RWPE1 (cell line): ENCODE data around the gene DPF3.
A peak's percentile ranks its signal among the peaks of the same experiment; 100 is the strongest.

Experiments
- CTCF ChIA-PET: fragments of 350-600 bp; sonication (Branson Sonifier 250); formaldehyde crosslinking; extraction: SDS; loops from one replicate; lab custom pipeline; 2021; lab: Yijun Ruan, JAX
- POLR2A ChIA-PET: fragments of 400-600 bp; formaldehyde crosslinking; extraction: SDS; loops from one replicate; lab custom pipeline; 2020; ENCODE audit warnings: antibody characterized with exemption; ENCODE audit not compliant: low non-redundant PET; lab: Yijun Ruan, JAX
- DNase-seq: peaks from one replicate; pipeline ENCODE4 v3.0.0; 2012; ENCODE audit warnings: low spot score
- H3K27ac ChIP-seq: fragments of 450-650 bp; 2 replicates; pipeline ENCODE4 v1.5.1; 2017
- TF ChIP-seq, protein P1 (sequence below): fragments of 450-650 bp; conservative IDR thresholded peaks from 2 replicates; pipeline ENCODE4 v1.5.1; 2017; ENCODE audit warnings: low read depth, mild to moderate bottlenecking

DPF3 gene

GRCh38 chr14:72589652-72590051 is 304.2 kb downstream of the DPF3 start:
- no peak overlapping the region for H3K27ac ChIP-seq
- ChIA-PET POLR2A (no interaction called here), CTCF (interaction anchor here (0.6 kb wide), 1 partner anchor 368 kb away, joined by 3 read pairs; no protein-coding TSS in a partner anchor)
- DNase-seq = no peak
- TF ChIP-seq, protein P1, sequence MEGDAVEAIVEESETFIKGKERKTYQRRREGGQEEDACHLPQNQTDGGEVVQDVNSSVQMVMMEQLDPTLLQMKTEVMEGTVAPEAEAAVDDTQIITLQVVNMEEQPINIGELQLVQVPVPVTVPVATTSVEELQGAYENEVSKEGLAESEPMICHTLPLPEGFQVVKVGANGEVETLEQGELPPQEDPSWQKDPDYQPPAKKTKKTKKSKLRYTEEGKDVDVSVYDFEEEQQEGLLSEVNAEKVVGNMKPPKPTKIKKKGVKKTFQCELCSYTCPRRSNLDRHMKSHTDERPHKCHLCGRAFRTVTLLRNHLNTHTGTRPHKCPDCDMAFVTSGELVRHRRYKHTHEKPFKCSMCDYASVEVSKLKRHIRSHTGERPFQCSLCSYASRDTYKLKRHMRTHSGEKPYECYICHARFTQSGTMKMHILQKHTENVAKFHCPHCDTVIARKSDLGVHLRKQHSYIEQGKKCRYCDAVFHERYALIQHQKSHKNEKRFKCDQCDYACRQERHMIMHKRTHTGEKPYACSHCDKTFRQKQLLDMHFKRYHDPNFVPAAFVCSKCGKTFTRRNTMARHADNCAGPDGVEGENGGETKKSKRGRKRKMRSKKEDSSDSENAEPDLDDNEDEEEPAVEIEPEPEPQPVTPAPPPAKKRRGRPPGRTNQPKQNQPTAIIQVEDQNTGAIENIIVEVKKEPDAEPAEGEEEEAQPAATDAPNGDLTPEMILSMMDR = no peak

DNA sequence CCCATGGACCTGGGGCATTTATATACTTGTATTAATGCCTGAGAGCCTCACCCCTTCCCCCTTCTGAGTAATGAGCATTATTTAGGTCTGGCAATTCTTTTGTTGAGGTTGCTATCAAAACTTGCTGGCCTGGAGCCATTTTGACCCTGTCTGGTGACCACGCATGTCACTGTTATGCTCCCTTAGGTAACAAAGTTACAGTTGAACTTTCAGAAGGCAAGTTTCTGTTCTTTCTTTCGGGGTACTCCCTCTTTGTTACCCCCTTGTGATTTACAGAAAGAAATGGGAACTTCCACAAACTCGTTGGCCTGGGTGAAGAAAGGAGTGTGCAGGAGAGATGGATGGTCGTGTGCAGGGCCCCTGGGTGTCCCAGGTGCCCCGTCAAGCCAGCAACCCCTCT is 305.4 kb downstream of the DPF3 start:
- no peak for DNase-seq
- CTCF ChIA-PET = interaction anchor here (0.6 kb wide), 2 partner anchors 67 to 74 kb away, joined by 3 read pairs; no protein-coding TSS in a partner anchor
- POLR2A ChIA-PET = no interaction called here
- TF ChIP-seq, protein P1 = no peak
- H3K27ac ChIP-seq = no peak overlapping the region

DNA sequence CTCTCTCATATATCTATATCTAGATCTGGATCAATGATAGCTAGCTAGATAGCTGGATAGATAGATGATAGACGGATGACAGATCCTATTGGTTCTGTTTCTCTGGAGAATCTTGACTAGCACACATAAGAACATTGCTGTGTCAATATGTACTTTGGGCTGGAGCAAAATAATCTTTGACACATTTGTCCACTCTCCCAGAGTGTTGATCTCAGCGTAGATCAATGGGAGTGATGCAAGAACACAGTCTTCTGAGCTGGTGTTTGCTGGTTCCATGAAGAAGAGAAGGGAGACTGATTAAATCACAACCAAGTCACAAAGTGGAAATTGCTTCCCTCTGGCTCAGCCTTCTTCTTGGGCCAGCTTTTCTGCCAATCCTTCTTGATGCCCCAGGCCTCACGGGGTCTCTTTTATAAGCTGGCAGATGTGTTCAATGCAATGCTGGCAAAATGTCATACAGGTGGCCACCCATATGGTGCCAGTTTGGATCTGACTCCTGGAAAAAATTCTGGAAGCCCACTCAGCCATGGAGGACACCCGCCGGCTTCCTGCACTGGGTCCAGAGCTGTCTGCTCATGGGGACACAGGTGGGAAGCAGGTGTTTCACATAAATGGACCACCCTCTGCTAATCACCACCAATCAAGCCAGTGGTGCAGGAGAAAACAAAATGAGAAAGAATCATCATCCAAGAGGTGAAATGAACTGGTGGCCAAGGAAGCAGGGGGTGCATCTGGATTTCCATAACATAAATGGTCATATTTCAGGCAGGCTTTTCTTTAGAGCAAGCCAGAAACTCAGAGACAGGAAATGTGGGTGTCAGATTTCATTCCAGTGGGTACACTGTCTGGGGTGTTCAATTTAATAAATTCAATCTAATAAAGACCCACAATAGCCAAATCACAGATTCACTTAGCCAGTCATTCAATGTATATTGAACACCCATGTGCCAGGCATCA is 310.3 kb downstream of the DPF3 start:
- no peak for DNase-seq
- ChIA-PET POLR2A (no interaction called here), CTCF (no interaction called here)
- H3K27ac ChIP-seq = no peak overlapping the region
- TF ChIP-seq, protein P1 = no peak

GRCh38 chr14:72582582-72582981 is 311.3 kb downstream of the DPF3 start:
- CTCF ChIA-PET = interaction anchor here (0.6 to 0.7 kb wide), 3 partner anchors 10 to 1323 kb away, joined by 3 to 4 read pairs (median 3); no protein-coding TSS in a partner anchor
- peak; percentile 13 for DNase-seq
- TF ChIP-seq, protein P1 = no peak
- H3K27ac ChIP-seq = no peak overlapping the region
- POLR2A ChIA-PET = no interaction called here

DNA sequence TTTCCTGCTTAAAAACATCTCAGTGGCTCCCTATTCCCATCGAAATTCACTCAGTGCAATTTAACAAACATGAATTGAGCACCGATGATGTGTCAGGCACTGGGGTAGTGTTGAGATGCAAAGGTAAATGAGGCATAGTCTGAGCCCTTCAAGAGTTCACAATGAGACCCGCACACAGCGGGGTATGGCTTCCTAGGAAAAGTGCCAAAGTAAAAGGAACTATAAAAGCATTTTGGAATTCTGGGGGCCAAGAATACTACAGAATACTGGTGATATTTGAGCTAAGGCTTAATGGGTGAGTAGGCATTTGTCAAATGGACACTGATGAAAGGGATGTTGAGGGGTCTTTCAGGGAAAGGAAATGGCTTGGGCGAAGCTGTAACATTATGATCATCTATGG is 315.4 kb downstream of the DPF3 start:
- ChIA-PET CTCF (no interaction called here), POLR2A (no interaction called here)
- H3K27ac ChIP-seq = no peak overlapping the region
- no peak for DNase-seq
- TF ChIP-seq, protein P1 = no peak

- no peak for DNase-seq
- CTCF ChIA-PET = interaction anchor here (0.6 kb wide), 2 partner anchors 41 to 473 kb away, joined by 3 to 4 read pairs; no protein-coding TSS in a partner anchor
- POLR2A ChIA-PET = no interaction called here
- TF ChIP-seq, protein P1 = no peak
- H3K27ac ChIP-seq = no peak overlapping the region
Observed at GRCh38 chr14:72577521-72577920, 316.4 kb downstream of the DPF3 start.
